ENCODE data around the gene PRKCZ.

The PRKCZ gene

GRCh38 chr1:2054560-2054959, 4.3 kb downstream of the PRKCZ start:
- H3K27ac ChIP-seq (ENCODE audit: low read depth, low read length), result no peak overlapping the region
- no peak overlapping the region for H3K4me3 ChIP-seq (ENCODE audit: low read depth, low read length)
- no peaks in the 10 kb centered on the region for H3K4me1 ChIP-seq (ENCODE audit: control insufficient read depth, insufficient read depth, low read length)
- no peaks in the 10 kb centered on the region for H3K27me3 ChIP-seq (ENCODE audit: control insufficient read depth, insufficient read depth, low read length)
- no peak overlapping the region for H3K9ac ChIP-seq (ENCODE audit: low read depth, low read length)
- H3K36me3 ChIP-seq (ENCODE audit: control insufficient read depth, insufficient read depth, low read length), result peaks cover 32% of the 10 kb centered on the region
- H3K9me3 ChIP-seq (ENCODE audit: control insufficient read depth, insufficient read depth, low read length), result no peaks in the 10 kb centered on the region

- no peaks in the 10 kb centered on the region for H3K4me1 ChIP-seq (ENCODE audit: control insufficient read depth, insufficient read depth, low read length)
- H3K4me3 ChIP-seq (ENCODE audit: low read depth, low read length), result no peak overlapping the region
- H3K36me3 ChIP-seq (ENCODE audit: control insufficient read depth, insufficient read depth, low read length), result peaks cover 46% of the 10 kb centered on the region
- no peaks in the 10 kb centered on the region for H3K27me3 ChIP-seq (ENCODE audit: control insufficient read depth, insufficient read depth, low read length)
- H3K9ac ChIP-seq (ENCODE audit: low read depth, low read length), result no peak overlapping the region
- H3K27ac ChIP-seq (ENCODE audit: low read depth, low read length), result no peak overlapping the region
- H3K9me3 ChIP-seq (ENCODE audit: control insufficient read depth, insufficient read depth, low read length), result no peaks in the 10 kb centered on the region
Observed at GRCh38 chr1:2055911-2056575, 5.8 kb downstream of the PRKCZ start.

- H3K9me3 ChIP-seq (ENCODE audit: control insufficient read depth, insufficient read depth, low read length), result no peaks in the 10 kb centered on the region
- H3K9ac ChIP-seq (ENCODE audit: low read depth, low read length), result no peak overlapping the region
- no peak overlapping the region for H3K4me3 ChIP-seq (ENCODE audit: low read depth, low read length)
- no peaks in the 10 kb centered on the region for H3K27me3 ChIP-seq (ENCODE audit: control insufficient read depth, insufficient read depth, low read length)
- H3K36me3 ChIP-seq (ENCODE audit: control insufficient read depth, insufficient read depth, low read length), result peaks cover 54% of the 10 kb centered on the region
- H3K27ac ChIP-seq (ENCODE audit: low read depth, low read length), result no peak overlapping the region
- no peaks in the 10 kb centered on the region for H3K4me1 ChIP-seq (ENCODE audit: control insufficient read depth, insufficient read depth, low read length)
Observed at GRCh38 chr1:2056955-2057590, 6.9 kb downstream of the PRKCZ start.

- Histone ChIP-seq H3K9me3 (ENCODE audit: control insufficient read depth, insufficient read depth, low read length) (peaks cover under 1% of the 10 kb centered on the region; the same call in 1 of the 2 replicates), H3K36me3 (ENCODE audit: control insufficient read depth, insufficient read depth, low read length) (peaks cover 59% of the 10 kb centered on the region), H3K9ac (ENCODE audit: low read depth, low read length) (no peak overlapping the region), H3K4me3 (ENCODE audit: low read depth, low read length) (no peak overlapping the region), H3K27ac (ENCODE audit: low read depth, low read length) (no peak overlapping the region), H3K4me1 (ENCODE audit: control insufficient read depth, insufficient read depth, low read length) (no peaks in the 10 kb centered on the region), H3K27me3 (ENCODE audit: control insufficient read depth, insufficient read depth, low read length) (no peaks in the 10 kb centered on the region)
Observed at GRCh38 chr1:2059290-2059953, 9.2 kb downstream of the PRKCZ start.

GRCh38 chr1:2060072-2060471, 9.9 kb downstream of the PRKCZ start:
- no peak overlapping the region for H3K27ac ChIP-seq (ENCODE audit: low read depth, low read length)
- no peaks in the 10 kb centered on the region for H3K27me3 ChIP-seq (ENCODE audit: control insufficient read depth, insufficient read depth, low read length)
- H3K4me3 ChIP-seq (ENCODE audit: low read depth, low read length), result no peak overlapping the region
- peaks cover 3% of the 10 kb centered on the region; the same call in 1 of the 2 replicates for H3K9me3 ChIP-seq (ENCODE audit: control insufficient read depth, insufficient read depth, low read length)
- no peak overlapping the region for H3K9ac ChIP-seq (ENCODE audit: low read depth, low read length)
- peaks cover 60% of the 10 kb centered on the region for H3K36me3 ChIP-seq (ENCODE audit: control insufficient read depth, insufficient read depth, low read length)
- no peaks in the 10 kb centered on the region for H3K4me1 ChIP-seq (ENCODE audit: control insufficient read depth, insufficient read depth, low read length)

GRCh38 chr1:2060535-2060934, 10.3 kb downstream of the PRKCZ start:
- Histone ChIP-seq H3K4me3 (ENCODE audit: low read depth, low read length) (no peak overlapping the region), H3K27me3 (ENCODE audit: control insufficient read depth, insufficient read depth, low read length) (no peaks in the 10 kb centered on the region), H3K4me1 (ENCODE audit: control insufficient read depth, insufficient read depth, low read length) (no peaks in the 10 kb centered on the region), H3K9ac (ENCODE audit: low read depth, low read length) (no peak overlapping the region), H3K36me3 (ENCODE audit: control insufficient read depth, insufficient read depth, low read length) (peaks cover 57% of the 10 kb centered on the region), H3K27ac (ENCODE audit: low read depth, low read length) (no peak overlapping the region), H3K9me3 (ENCODE audit: control insufficient read depth, insufficient read depth, low read length) (peaks cover 3% of the 10 kb centered on the region; the same call in 1 of the 2 replicates)

- no peak overlapping the region for H3K4me3 ChIP-seq (ENCODE audit: low read depth, low read length)
- H3K27me3 ChIP-seq (ENCODE audit: control insufficient read depth, insufficient read depth, low read length), result no peaks in the 10 kb centered on the region
- no peaks in the 10 kb centered on the region for H3K4me1 ChIP-seq (ENCODE audit: control insufficient read depth, insufficient read depth, low read length)
- no peak overlapping the region for H3K9ac ChIP-seq (ENCODE audit: low read depth, low read length)
- no peak overlapping the region for H3K27ac ChIP-seq (ENCODE audit: low read depth, low read length)
- peaks cover 3% of the 10 kb centered on the region; the same call in 1 of the 2 replicates for H3K9me3 ChIP-seq (ENCODE audit: control insufficient read depth, insufficient read depth, low read length)
- H3K36me3 ChIP-seq (ENCODE audit: control insufficient read depth, insufficient read depth, low read length), result peaks cover 50% of the 10 kb centered on the region
Observed at GRCh38 chr1:2061065-2061778, 11.0 kb downstream of the PRKCZ start.

GRCh38 chr1:2065699-2066098, 15.5 kb downstream of the PRKCZ start:
- Histone ChIP-seq H3K27me3 (ENCODE audit: control insufficient read depth, insufficient read depth, low read length) (no peaks in the 10 kb centered on the region), H3K9ac (ENCODE audit: low read depth, low read length) (no peak overlapping the region), H3K4me3 (ENCODE audit: low read depth, low read length) (no peak overlapping the region), H3K36me3 (ENCODE audit: control insufficient read depth, insufficient read depth, low read length) (peaks cover 28% of the 10 kb centered on the region), H3K9me3 (ENCODE audit: control insufficient read depth, insufficient read depth, low read length) (peaks cover 3% of the 10 kb centered on the region; the same call in 1 of the 2 replicates), H3K4me1 (ENCODE audit: control insufficient read depth, insufficient read depth, low read length) (no peaks in the 10 kb centered on the region), H3K27ac (ENCODE audit: low read depth, low read length) (no peak overlapping the region)

GRCh38 chr1:2067393-2067792, 17.2 kb downstream of the PRKCZ start:
- Histone ChIP-seq H3K9me3 (ENCODE audit: control insufficient read depth, insufficient read depth, low read length) (peaks cover 3% of the 10 kb centered on the region; the same call in 1 of the 2 replicates), H3K4me1 (ENCODE audit: control insufficient read depth, insufficient read depth, low read length) (no peaks in the 10 kb centered on the region), H3K27me3 (ENCODE audit: control insufficient read depth, insufficient read depth, low read length) (no peaks in the 10 kb centered on the region), H3K9ac (ENCODE audit: low read depth, low read length) (no peak overlapping the region), H3K27ac (ENCODE audit: low read depth, low read length) (no peak overlapping the region), H3K36me3 (ENCODE audit: control insufficient read depth, insufficient read depth, low read length) (peaks cover 17% of the 10 kb centered on the region), H3K4me3 (ENCODE audit: low read depth, low read length) (no peak overlapping the region)

GRCh38 chr1:2067981-2068380, 17.8 kb downstream of the PRKCZ start:
- no peak overlapping the region for H3K9ac ChIP-seq (ENCODE audit: low read depth, low read length)
- H3K27me3 ChIP-seq (ENCODE audit: control insufficient read depth, insufficient read depth, low read length), result no peaks in the 10 kb centered on the region
- peaks cover 17% of the 10 kb centered on the region for H3K36me3 ChIP-seq (ENCODE audit: control insufficient read depth, insufficient read depth, low read length)
- no peaks in the 10 kb centered on the region for H3K4me1 ChIP-seq (ENCODE audit: control insufficient read depth, insufficient read depth, low read length)
- H3K9me3 ChIP-seq (ENCODE audit: control insufficient read depth, insufficient read depth, low read length), result peaks cover 3% of the 10 kb centered on the region; the same call in 1 of the 2 replicates
- H3K27ac ChIP-seq (ENCODE audit: low read depth, low read length), result no peak overlapping the region
- no peak overlapping the region for H3K4me3 ChIP-seq (ENCODE audit: low read depth, low read length)
